Measurements from ENCODE around the gene SLC33A1.

The SLC33A1 gene

GRCh38 chr3:155778462-155778861, 75.8 kb downstream of the SLC33A1 start:
- Histone ChIP-seq H3K4me1 (ENCODE audit: insufficient read depth, low read length) (no peaks in the 10 kb centered on the region), H3K4me3 (ENCODE audit: low read depth in 1 of 2, low read length in 2 of 2) (no peak overlapping the region), H3K9ac (ENCODE audit: low read length) (no peak overlapping the region), H3K27me3 (ENCODE audit: control insufficient read depth in 1 of 2, insufficient read depth in 2 of 2, low read length in 2 of 2) (no peaks in the 10 kb centered on the region), H3K36me3 (ENCODE audit: insufficient read depth, low read length) (peaks cover 4% of the 10 kb centered on the region), H3K27ac (ENCODE audit: low read depth, low read length) (no peak overlapping the region), H3K9me3 (ENCODE audit: low read length) (no peaks in the 10 kb centered on the region)

GRCh38 chr3:155772801-155773200, 81.4 kb downstream of the SLC33A1 start:
- Histone ChIP-seq H3K36me3 (ENCODE audit: insufficient read depth, low read length) (peaks cover 4% of the 10 kb centered on the region), H3K9ac (ENCODE audit: low read length) (no peak overlapping the region)

GRCh38 chr3:155771126-155771525, 83.1 kb downstream of the SLC33A1 start:
- Histone ChIP-seq H3K9ac (ENCODE audit: low read length) (no peak overlapping the region), H3K27me3 (ENCODE audit: control insufficient read depth in 1 of 2, insufficient read depth in 2 of 2, low read length in 2 of 2) (no peaks in the 10 kb centered on the region), H3K4me3 (ENCODE audit: low read depth in 1 of 2, low read length in 2 of 2) (no peak overlapping the region), H3K4me1 (ENCODE audit: insufficient read depth, low read length) (peaks cover 6% of the 10 kb centered on the region), H3K36me3 (ENCODE audit: insufficient read depth, low read length) (peaks cover 4% of the 10 kb centered on the region), H3K27ac (ENCODE audit: low read depth, low read length) (no peak overlapping the region), H3K9me3 (ENCODE audit: low read length) (no peaks in the 10 kb centered on the region)

More at GRCh38 chr3:155772801-155773200, 81.4 kb downstream of the SLC33A1 start:
- no peaks in the 10 kb centered on the region for H3K9me3 ChIP-seq (ENCODE audit: low read length)
- H3K27ac ChIP-seq (ENCODE audit: low read depth, low read length), result no peak overlapping the region
- no peaks in the 10 kb centered on the region for H3K27me3 ChIP-seq (ENCODE audit: control insufficient read depth in 1 of 2, insufficient read depth in 2 of 2, low read length in 2 of 2)
- H3K4me3 ChIP-seq (ENCODE audit: low read depth in 1 of 2, low read length in 2 of 2), result no peak overlapping the region
- H3K4me1 ChIP-seq (ENCODE audit: insufficient read depth, low read length), result peaks cover 6% of the 10 kb centered on the region
